Measurements from ENCODE around the gene NOP14. TPM values are rescaled to one million over a fixed set of nuclear protein-coding genes. Genes with fewer than 3 reads are reported as not detected.
A peak's percentile ranks its signal among the peaks of the same experiment; 100 is the strongest.

NOP14 gene
- total and polyA plus RNA-seq, 8 donors, result 11.7 to 68.7 (median 18.1) TPM

GRCh38 chr4:2898001-2898400 lies 65.2 kb downstream of the NOP14 start:
- DNase-seq, result no peak
- H3K27ac ChIP-seq, result no peak overlapping the region
- intact Hi-C loops (cut with DNase I; ENCODE audit: low total_unique reads), result no loop called here
- no peaks in the 10 kb centered on the region for H3K9me3 ChIP-seq
- peaks cover 12 to 36% (median 20%) of the 10 kb centered on the region in 4 donors for H3K4me1 ChIP-seq
- H3K27me3 ChIP-seq, result no peaks in the 10 kb centered on the region
- no peak overlapping the region for H3K4me3 ChIP-seq
- WGBS, 5 donors, result 49 to 68% (median 56%) methylated on average over 3 of the region's 3 CpGs
- TF ChIP-seq EP300 (IDR thresholded peaks at IDR 0.05), result no peak
- no peak for TF ChIP-seq POLR2AphosphoS5 (IDR thresholded peaks at IDR 0.05)
- TF ChIP-seq POLR2A (IDR thresholded peaks at IDR 0.05), result no peak
- TF ChIP-seq CTCF (IDR thresholded peaks at IDR 0.05), result no peak
- peaks cover 55 to 95% (median 91%) of the 10 kb centered on the region in 4 donors for H3K36me3 ChIP-seq

GRCh38 chr4:2893772-2894171 lies 69.4 kb downstream of the NOP14 start:
- H3K36me3 ChIP-seq, result peaks cover 34 to 77% (median 62%) of the 10 kb centered on the region in 4 donors
- H3K27me3 ChIP-seq, result no peaks in the 10 kb centered on the region
- H3K9me3 ChIP-seq, result no peaks in the 10 kb centered on the region
- 31 to 47% (median 42%) methylated on average over 5 of the region's 5 CpGs for WGBS, 5 donors
- no peak overlapping the region for H3K4me3 ChIP-seq
- intact Hi-C loops (cut with DNase I; ENCODE audit: low total_unique reads), result no loop called here
- TF ChIP-seq POLR2A (IDR thresholded peaks at IDR 0.05) (no peak), POLR2AphosphoS5 (IDR thresholded peaks at IDR 0.05) (no peak), EP300 (IDR thresholded peaks at IDR 0.05) (no peak), CTCF (IDR thresholded peaks at IDR 0.05) (no peak)
- H3K27ac ChIP-seq, result no peak overlapping the region
- peaks cover 10 to 35% (median 19%) of the 10 kb centered on the region in 4 donors for H3K4me1 ChIP-seq
- DNase-seq, result no peak

GRCh38 chr4:2891294-2891693 lies 71.9 kb downstream of the NOP14 start:
- H3K27ac ChIP-seq, result peak overlapping the region in 4 of 5 donors; percentile 30 to 50 (median 41)
- 35 to 57% (median 52%) methylated on average over 5 of the region's 5 CpGs for WGBS, 5 donors
- no peak overlapping the region for H3K4me3 ChIP-seq
- intact Hi-C loops (cut with DNase I; ENCODE audit: low total_unique reads), result no loop called here
- peaks cover 10 to 46% (median 23%) of the 10 kb centered on the region in 4 donors for H3K4me1 ChIP-seq
- peaks cover 26 to 76% (median 60%) of the 10 kb centered on the region in 4 donors for H3K36me3 ChIP-seq
- peak in 1 of 2 donors; percentile 71 for DNase-seq
- H3K9me3 ChIP-seq, result no peaks in the 10 kb centered on the region
- no peaks in the 10 kb centered on the region for H3K27me3 ChIP-seq
- TF ChIP-seq POLR2AphosphoS5 (IDR thresholded peaks at IDR 0.05), result no peak
- no peak for TF ChIP-seq CTCF (IDR thresholded peaks at IDR 0.05)
- no peak for TF ChIP-seq EP300 (IDR thresholded peaks at IDR 0.05)
- TF ChIP-seq POLR2A (IDR thresholded peaks at IDR 0.05), result no peak

- Histone ChIP-seq H3K4me3 (no peak overlapping the region), H3K9me3 (no peaks in the 10 kb centered on the region), H3K36me3 (peaks cover 28 to 76% (median 60%) of the 10 kb centered on the region in 4 donors), H3K27ac (no peak overlapping the region), H3K4me1 (peaks cover 10 to 45% (median 23%) of the 10 kb centered on the region in 4 donors), H3K27me3 (no peaks in the 10 kb centered on the region)
- no peak for DNase-seq
- no peak for TF ChIP-seq CTCF (IDR thresholded peaks at IDR 0.05)
- TF ChIP-seq POLR2A (IDR thresholded peaks at IDR 0.05), result no peak
- TF ChIP-seq POLR2AphosphoS5 (IDR thresholded peaks at IDR 0.05), result no peak
- TF ChIP-seq EP300 (IDR thresholded peaks at IDR 0.05), result no peak
- intact Hi-C loops (cut with DNase I; ENCODE audit: low total_unique reads), result no loop called here
- 93 to 99% (median 96%) methylated on average over 3 of the region's 3 CpGs for whole genome bisulfite sequencing, 5 donors
These were observed 74.3 kb downstream of the NOP14 start for GRCh38 chr4:2888886-2889285.

Other genes starting within 250 kb of the NOP14 start
- gene TNIP2, start 207.1 kb downstream of the NOP14 start, total RNA-seq, result 100 to 1,000 TPM in 2 of 5 donors, 10 to 100 TPM in 3; 18.7 to 194 (median 59.6) TPM
- gene TNIP2, start 207.1 kb downstream of the NOP14 start, polyA plus RNA-seq, result 10 to 100 TPM; 36.1 to 42.5 (median 37.6) TPM
- gene SH3BP2, start 170.3 kb downstream of the NOP14 start, total RNA-seq, result 100 to 1,000 TPM in 2 of 5 donors, 10 to 100 TPM in 3; 31.8 to 151 (median 89.9) TPM
- 10 to 100 TPM in 2 of 3 donors, 1 to 10 TPM in 1; 9.0 to 26.7 (median 11.1) TPM for gene SH3BP2, start 170.3 kb downstream of the NOP14 start, polyA plus RNA-seq
- gene ADD1, start 119.6 kb downstream of the NOP14 start, total RNA-seq, result 1,000 to 10,000 TPM in 1 of 5 donors, 100 to 1,000 TPM in 4; 162 to 1,174 (median 290) TPM
- gene ADD1, start 119.6 kb downstream of the NOP14 start, polyA plus RNA-seq, result 100 to 1,000 TPM; 103 to 197 (median 127) TPM
- 10 to 100 TPM in 1 of 5 donors, 1 to 10 TPM in 3, under 1 TPM in 1; 0.58 to 11.9 (median 4.6) TPM for gene GRK4, start 165 bp upstream of the NOP14 start, total RNA-seq
- 1 to 10 TPM; 2.8 to 6.6 (median 5.5) TPM for gene GRK4, start 165 bp upstream of the NOP14 start, polyA plus RNA-seq
- gene HTT-AS, start 111.1 kb upstream of the NOP14 start, total RNA-seq, result not detected
- gene HTT-AS, start 111.1 kb upstream of the NOP14 start, polyA plus RNA-seq, result not detected
- 10 to 100 TPM; 39.0 to 95.7 (median 74.7) TPM for gene HTT, start 111.3 kb upstream of the NOP14 start, total RNA-seq
- gene HTT, start 111.3 kb upstream of the NOP14 start, polyA plus RNA-seq, result 10 to 100 TPM in 1 of 3 donors, 1 to 10 TPM in 2; 3.4 to 14.3 (median 7.3) TPM

Measured in stomach (tissue), 9 donors.